ENCODE data around the gene BUD13.

The BUD13 gene

DNA sequence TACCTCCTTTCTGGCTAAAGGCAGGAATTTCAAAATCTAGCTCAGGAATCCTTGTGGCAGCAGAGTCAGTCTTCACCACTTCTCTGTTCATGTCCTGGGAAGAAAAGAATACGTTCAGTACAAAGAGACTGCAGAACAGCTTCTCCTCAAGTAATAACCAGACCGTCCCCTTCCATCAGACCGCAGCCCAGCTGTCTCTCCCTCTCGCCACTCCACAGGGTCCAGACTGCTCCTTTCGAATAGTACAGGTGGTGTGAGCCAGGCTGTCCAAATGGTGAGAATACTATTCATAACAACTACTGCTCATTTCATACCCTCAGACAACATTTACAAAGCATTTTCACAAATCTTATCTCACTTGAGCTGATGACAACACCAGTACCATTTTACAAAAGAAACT lies 14.2 kb upstream of the BUD13 start:
- Histone ChIP-seq H3K27me3 (ENCODE audit: control insufficient read depth, insufficient read depth, low read length) (peaks cover 30% of the 10 kb centered on the region), H3K36me3 (ENCODE audit: control insufficient read depth, insufficient read depth, low read length) (peaks cover 49% of the 10 kb centered on the region), H3K9ac (ENCODE audit: low read length) (peak overlapping the region; percentile 66), H3K4me1 (ENCODE audit: control insufficient read depth, insufficient read depth, low read length) (peaks cover 13% of the 10 kb centered on the region), H3K4me3 (ENCODE audit: low read depth, low read length) (peak overlapping the region; percentile 95), H3K9me3 (ENCODE audit: control insufficient read depth, insufficient read depth, low read depth, low read length) (no peaks in the 10 kb centered on the region), H3K27ac (ENCODE audit: low read depth, low read length) (no peak overlapping the region)

DNA sequence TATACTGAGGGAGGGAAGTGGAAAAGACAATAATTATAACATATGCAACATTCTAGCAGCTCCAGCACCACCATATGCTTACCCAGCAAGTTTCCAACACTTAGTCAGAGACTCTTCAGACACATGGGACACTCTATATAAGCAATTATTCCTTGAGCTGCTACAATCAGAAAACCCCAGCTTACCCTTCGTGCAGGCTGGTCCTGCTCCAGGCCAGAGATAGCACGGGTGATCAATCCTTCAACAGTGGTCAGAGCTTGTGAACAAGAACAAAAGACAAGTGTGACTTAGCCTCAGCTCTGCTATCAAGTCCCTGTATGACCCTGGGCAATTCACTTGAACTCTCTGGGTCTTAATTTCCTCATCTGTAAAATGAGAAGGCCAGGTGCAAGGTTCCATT lies 13.5 kb upstream of the BUD13 start:
- Histone ChIP-seq H3K4me1 (ENCODE audit: control insufficient read depth, insufficient read depth, low read length) (peaks cover 8% of the 10 kb centered on the region), H3K36me3 (ENCODE audit: control insufficient read depth, insufficient read depth, low read length) (peaks cover 52% of the 10 kb centered on the region), H3K27ac (ENCODE audit: low read depth, low read length) (no peak overlapping the region), H3K4me3 (ENCODE audit: low read depth, low read length) (peak overlapping the region; percentile 95; the same call in 1 of the 2 replicates), H3K9ac (ENCODE audit: low read length) (no peak overlapping the region), H3K27me3 (ENCODE audit: control insufficient read depth, insufficient read depth, low read length) (peaks cover 28% of the 10 kb centered on the region), H3K9me3 (ENCODE audit: control insufficient read depth, insufficient read depth, low read depth, low read length) (no peaks in the 10 kb centered on the region)

- H3K36me3 ChIP-seq (ENCODE audit: control insufficient read depth, insufficient read depth, low read length), result peaks cover 85% of the 10 kb centered on the region
- H3K9ac ChIP-seq (ENCODE audit: low read length), result no peak overlapping the region
- H3K4me3 ChIP-seq (ENCODE audit: low read depth, low read length), result no peak overlapping the region
- no peak overlapping the region for H3K27ac ChIP-seq (ENCODE audit: low read depth, low read length)
- no peaks in the 10 kb centered on the region for H3K9me3 ChIP-seq (ENCODE audit: control insufficient read depth, insufficient read depth, low read depth, low read length)
- 0 out of 2 replicates have a peak, but pooled peaks cover 4% of the 10 kb centered on the region for H3K4me1 ChIP-seq (ENCODE audit: control insufficient read depth, insufficient read depth, low read length)
- no peaks in the 10 kb centered on the region for H3K27me3 ChIP-seq (ENCODE audit: control insufficient read depth, insufficient read depth, low read length)
These were observed 9.9 kb upstream of the BUD13 start for GRCh38 chr11:116782728-116783127.

DNA sequence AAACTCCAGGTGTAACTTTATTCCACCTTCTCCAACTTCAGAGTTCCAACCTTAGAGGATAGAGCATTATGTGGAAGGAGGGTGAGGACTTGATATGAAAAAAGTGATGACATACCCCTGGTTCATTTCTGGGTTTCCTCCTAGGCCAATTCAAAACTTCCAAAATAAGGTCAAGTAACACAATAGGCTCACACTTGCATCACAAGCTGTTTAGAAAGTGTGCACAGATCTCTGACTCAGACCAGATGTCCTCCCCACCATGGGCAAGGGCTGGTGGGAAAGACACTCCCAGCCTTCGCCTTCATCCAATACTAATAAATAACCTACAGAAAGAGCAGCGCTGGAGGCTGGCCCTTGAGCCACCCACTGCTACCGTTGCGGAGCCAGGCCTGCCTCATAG lies 5.8 kb upstream of the BUD13 start:
- no peak overlapping the region for H3K4me3 ChIP-seq (ENCODE audit: low read depth, low read length)
- H3K9me3 ChIP-seq (ENCODE audit: control insufficient read depth, insufficient read depth, low read depth, low read length), result no peaks in the 10 kb centered on the region
- peaks cover 3% of the 10 kb centered on the region; the same call in 1 of the 2 replicates for H3K4me1 ChIP-seq (ENCODE audit: control insufficient read depth, insufficient read depth, low read length)
- no peak overlapping the region for H3K27ac ChIP-seq (ENCODE audit: low read depth, low read length)
- H3K27me3 ChIP-seq (ENCODE audit: control insufficient read depth, insufficient read depth, low read length), result no peaks in the 10 kb centered on the region
- H3K36me3 ChIP-seq (ENCODE audit: control insufficient read depth, insufficient read depth, low read length), result peaks cover 70% of the 10 kb centered on the region
- no peak overlapping the region for H3K9ac ChIP-seq (ENCODE audit: low read length)

GRCh38 chr11:116777056-116777455 lies 4.3 kb upstream of the BUD13 start:
- H3K9me3 ChIP-seq (ENCODE audit: control insufficient read depth, insufficient read depth, low read depth, low read length), result no peaks in the 10 kb centered on the region
- peaks cover 5% of the 10 kb centered on the region; the same call in 1 of the 2 replicates for H3K4me1 ChIP-seq (ENCODE audit: control insufficient read depth, insufficient read depth, low read length)
- no peaks in the 10 kb centered on the region for H3K27me3 ChIP-seq (ENCODE audit: control insufficient read depth, insufficient read depth, low read length)
- no peak overlapping the region for H3K27ac ChIP-seq (ENCODE audit: low read depth, low read length)
- H3K4me3 ChIP-seq (ENCODE audit: low read depth, low read length), result no peak overlapping the region
- no peak overlapping the region for H3K9ac ChIP-seq (ENCODE audit: low read length)
- H3K36me3 ChIP-seq (ENCODE audit: control insufficient read depth, insufficient read depth, low read length), result peaks cover 55% of the 10 kb centered on the region

- H3K27ac ChIP-seq (ENCODE audit: low read depth, low read length), result no peak overlapping the region
- H3K4me3 ChIP-seq (ENCODE audit: low read depth, low read length), result no peak overlapping the region
- peaks cover 52% of the 10 kb centered on the region for H3K36me3 ChIP-seq (ENCODE audit: control insufficient read depth, insufficient read depth, low read length)
- no peak overlapping the region for H3K9ac ChIP-seq (ENCODE audit: low read length)
- no peaks in the 10 kb centered on the region for H3K27me3 ChIP-seq (ENCODE audit: control insufficient read depth, insufficient read depth, low read length)
- no peaks in the 10 kb centered on the region for H3K9me3 ChIP-seq (ENCODE audit: control insufficient read depth, insufficient read depth, low read depth, low read length)
- peaks cover 9% of the 10 kb centered on the region; the same call in 1 of the 2 replicates for H3K4me1 ChIP-seq (ENCODE audit: control insufficient read depth, insufficient read depth, low read length)
These were observed 3.8 kb upstream of the BUD13 start for GRCh38 chr11:116776522-116776984.

- no peak overlapping the region for H3K27ac ChIP-seq (ENCODE audit: low read depth, low read length)
- H3K9ac ChIP-seq (ENCODE audit: low read length), result no peak overlapping the region
- peaks cover 13% of the 10 kb centered on the region; the same call in 1 of the 2 replicates for H3K4me1 ChIP-seq (ENCODE audit: control insufficient read depth, insufficient read depth, low read length)
- H3K9me3 ChIP-seq (ENCODE audit: control insufficient read depth, insufficient read depth, low read depth, low read length), result no peaks in the 10 kb centered on the region
- H3K36me3 ChIP-seq (ENCODE audit: control insufficient read depth, insufficient read depth, low read length), result peaks cover 47% of the 10 kb centered on the region
- H3K27me3 ChIP-seq (ENCODE audit: control insufficient read depth, insufficient read depth, low read length), result no peaks in the 10 kb centered on the region
- H3K4me3 ChIP-seq (ENCODE audit: low read depth, low read length), result no peak overlapping the region
These were observed 3.2 kb upstream of the BUD13 start for GRCh38 chr11:116775975-116776374.

- Histone ChIP-seq H3K27ac (ENCODE audit: low read depth, low read length) (no peak overlapping the region), H3K9ac (ENCODE audit: low read length) (no peak overlapping the region), H3K4me3 (ENCODE audit: low read depth, low read length) (no peak overlapping the region), H3K9me3 (ENCODE audit: control insufficient read depth, insufficient read depth, low read depth, low read length) (no peaks in the 10 kb centered on the region), H3K36me3 (ENCODE audit: control insufficient read depth, insufficient read depth, low read length) (peaks cover 37% of the 10 kb centered on the region), H3K27me3 (ENCODE audit: control insufficient read depth, insufficient read depth, low read length) (no peaks in the 10 kb centered on the region), H3K4me1 (ENCODE audit: control insufficient read depth, insufficient read depth, low read length) (peaks cover 13% of the 10 kb centered on the region; the same call in 1 of the 2 replicates)
These were observed 1.9 kb upstream of the BUD13 start for GRCh38 chr11:116774661-116775060.

DNA sequence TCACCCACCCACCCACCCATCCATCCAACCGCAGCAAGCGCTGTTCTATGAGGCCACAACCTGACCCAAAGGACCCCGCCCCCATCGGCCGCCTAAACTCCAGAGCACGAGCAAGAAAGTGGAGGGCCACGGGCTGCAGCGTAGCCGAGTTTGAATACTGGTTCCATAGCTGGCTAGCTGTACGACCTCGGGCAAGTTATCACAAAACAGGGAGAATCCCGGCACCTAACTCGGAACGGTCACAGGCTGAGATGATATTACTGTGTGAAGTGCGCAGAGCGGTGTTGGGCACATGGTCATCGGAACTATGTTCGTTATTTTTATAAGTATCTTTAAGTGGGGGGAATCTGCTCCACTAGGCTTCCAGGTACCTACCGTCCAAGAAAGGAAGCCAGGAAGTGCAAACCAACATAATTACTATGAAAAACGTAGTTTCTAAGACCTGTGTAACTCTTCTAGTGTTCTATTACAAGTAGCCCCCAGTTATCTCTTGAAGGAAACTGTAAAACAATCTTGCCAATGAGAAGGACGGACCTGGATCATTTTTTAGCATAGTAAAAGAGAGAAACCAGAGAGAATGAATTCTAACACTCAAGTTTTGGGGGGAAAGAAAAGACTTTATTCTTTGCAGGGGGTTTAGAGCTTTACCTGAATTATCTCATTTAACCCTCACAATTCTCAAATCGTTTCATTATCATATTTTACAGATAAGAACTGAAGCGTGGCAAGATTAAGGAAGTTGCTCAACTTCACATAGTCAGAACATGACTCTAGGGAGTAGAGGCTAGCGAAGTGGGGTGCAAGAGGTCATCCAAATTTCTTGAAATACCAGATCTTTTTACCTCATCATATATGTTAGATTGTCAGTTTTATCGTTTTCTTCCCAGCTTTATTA lies 663 bp upstream of the BUD13 start:
- Histone ChIP-seq H3K9me3 (ENCODE audit: control insufficient read depth, insufficient read depth, low read depth, low read length) (no peaks in the 10 kb centered on the region), H3K4me1 (ENCODE audit: control insufficient read depth, insufficient read depth, low read length) (peaks cover 13% of the 10 kb centered on the region; the same call in 1 of the 2 replicates), H3K36me3 (ENCODE audit: control insufficient read depth, insufficient read depth, low read length) (peaks cover 33% of the 10 kb centered on the region), H3K4me3 (ENCODE audit: low read depth, low read length) (peak overlapping the region; percentile 95), H3K9ac (ENCODE audit: low read length) (peak overlapping the region; percentile 73), H3K27me3 (ENCODE audit: control insufficient read depth, insufficient read depth, low read length) (no peaks in the 10 kb centered on the region), H3K27ac (ENCODE audit: low read depth, low read length) (no peak overlapping the region)

DNA sequence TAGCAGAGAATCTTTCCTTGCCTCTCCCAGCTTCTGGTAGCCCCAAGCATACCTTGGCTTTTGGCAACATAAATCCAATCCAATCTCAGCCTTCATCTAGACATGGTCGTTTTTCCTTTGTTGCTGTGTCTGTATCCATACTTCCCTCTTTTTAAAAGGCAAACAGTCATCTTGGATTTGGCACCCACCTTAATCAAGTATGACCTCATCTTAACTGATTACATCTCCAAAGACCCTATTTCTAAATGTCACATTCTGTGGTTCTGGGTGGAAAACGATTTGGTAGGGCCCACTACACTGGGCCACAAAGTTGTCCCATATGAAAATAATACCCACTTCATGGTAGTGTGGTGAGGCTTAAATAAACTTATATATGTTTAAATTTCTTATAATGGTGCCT lies 852 bp downstream of the BUD13 start:
- Histone ChIP-seq H3K27ac (ENCODE audit: low read depth, low read length) (no peak overlapping the region), H3K9me3 (ENCODE audit: control insufficient read depth, insufficient read depth, low read depth, low read length) (no peaks in the 10 kb centered on the region), H3K36me3 (ENCODE audit: control insufficient read depth, insufficient read depth, low read length) (peaks cover 28% of the 10 kb centered on the region), H3K4me3 (ENCODE audit: low read depth, low read length) (peak overlapping the region; percentile 95), H3K4me1 (ENCODE audit: control insufficient read depth, insufficient read depth, low read length) (peaks cover 13% of the 10 kb centered on the region; the same call in 1 of the 2 replicates), H3K9ac (ENCODE audit: low read length) (peak overlapping the region; percentile 96), H3K27me3 (ENCODE audit: control insufficient read depth, insufficient read depth, low read length) (no peaks in the 10 kb centered on the region)

DNA sequence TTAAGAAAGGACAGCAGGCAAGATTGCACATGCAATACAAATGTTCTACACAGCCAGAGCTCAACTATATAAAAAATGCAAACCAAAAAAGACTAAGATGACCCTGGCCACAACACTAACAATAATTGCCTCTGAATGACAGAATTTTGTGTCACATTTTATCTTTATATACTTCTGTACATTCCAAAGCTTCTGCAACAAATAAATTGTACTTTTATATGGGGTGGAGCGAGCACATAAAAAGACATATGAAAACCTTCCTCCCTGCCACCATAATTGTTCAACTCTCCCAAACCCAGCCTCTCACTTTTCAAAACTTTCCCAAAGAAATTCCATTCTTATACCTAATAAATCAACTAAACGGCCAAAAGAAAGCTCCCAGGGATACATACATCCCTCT lies 10.7 kb downstream of the BUD13 start:
- H3K27ac ChIP-seq (ENCODE audit: low read depth, low read length), result no peak overlapping the region
- no peaks in the 10 kb centered on the region for H3K27me3 ChIP-seq (ENCODE audit: control insufficient read depth, insufficient read depth, low read length)
- no peaks in the 10 kb centered on the region for H3K9me3 ChIP-seq (ENCODE audit: control insufficient read depth, insufficient read depth, low read depth, low read length)
- H3K4me3 ChIP-seq (ENCODE audit: low read depth, low read length), result no peak overlapping the region
- no peak overlapping the region for H3K9ac ChIP-seq (ENCODE audit: low read length)
- no peaks in the 10 kb centered on the region for H3K4me1 ChIP-seq (ENCODE audit: control insufficient read depth, insufficient read depth, low read length)
- H3K36me3 ChIP-seq (ENCODE audit: control insufficient read depth, insufficient read depth, low read length), result peaks cover 89% of the 10 kb centered on the region
